Left lung (tissue), 10 donors: ENCODE measurements around the gene S100A16. TPM values are rescaled to one million over a fixed set of nuclear protein-coding genes. Genes with fewer than 3 reads are reported as not detected.
A peak's percentile ranks its signal among the peaks of the same experiment; 100 is the strongest.

Source experiments
- ATAC-seq: fragments of 200-7000 bp; cut with Tn5 transposase; one replicate; pipeline ENCODE4 v1.9.1; 2020; ENCODE audit warnings: moderate library complexity
- DNase-seq, 4 donors: peaks; one replicate each; pipeline ENCODE4 v3.0.0-alpha.2; 2013 to 2020
- H3K27ac ChIP-seq, 2 donors: fragments of 200-600 bp; sonication (generic) in 1 of 2; one replicate each; pipeline versions ENCODE4 v1.5.0 to v1.8.0; 2020 to 2021
- H3K27me3 ChIP-seq, 2 donors: fragments of 200-600 bp; sonication (generic) in 1 of 2; one replicate each; pipeline versions ENCODE4 v1.5.0 to v1.8.0; 2020 to 2021
- H3K36me3 ChIP-seq, 2 donors: fragments of 200-600 bp; sonication (generic) in 1 of 2; one replicate each; pipeline versions ENCODE4 v1.5.0 to v1.8.0; 2020 to 2021
- H3K4me1 ChIP-seq, 2 donors: fragments of 200-600 bp; one replicate each; pipeline ENCODE4 v1.8.0; 2021
- H3K4me3 ChIP-seq, 2 donors: fragments of 200-600 bp; sonication (generic) in 1 of 2; one replicate each; pipeline versions ENCODE4 v1.5.0 to v1.8.0; 2020 to 2021; ENCODE audit warnings: mild to moderate bottlenecking in 1 of 2
- H3K9me3 ChIP-seq, 2 donors: fragments of 200-600 bp; sonication (generic) in 1 of 2; one replicate each; pipeline versions ENCODE4 v1.5.0 to v1.8.0; 2020 to 2021
- intact Hi-C, 2 donors: fragments of 100-400 bp; cut with DNase I; formaldehyde crosslinking; loops; one replicate each; pipeline versions ENCODE4 v1.11.2 to v1.14.2; 2022
- polyA plus RNA-seq, 6 donors: library from polyadenylated mRNA; unstranded; fragments of 120-200 nt; gene quantifications; one replicate each; pipeline ENCODE4 v1.2.1, GENCODE V29; 2013; ENCODE audit not compliant: insufficient read length in 6 of 6
- total RNA-seq, 2 donors: library from RNA; stranded (reverse); fragmentation: NEBNext Ultra II Directional; extraction: Animal tissue kit (Norgen Biotek cat#: 25700); gene quantifications; one replicate each; pipeline ENCODE4 v1.2.1, GENCODE V29; 2021
- TF ChIP-seq, protein P1 (sequence below), 2 donors: fragments of 200-600 bp; sonication (generic) in 1 of 2; IDR thresholded peaks; one replicate each; pipeline versions ENCODE4 v1.5.0 to v1.8.0; 2021; ENCODE audit warnings: antibody characterized with exemption in 2 of 2
- donor health status: DM: no; HTN: yes; CAD: no.
- donor health status: DM: no; HTN: no; CAD: no.

S100A16 gene
- total and polyA plus RNA-seq, 8 donors = 118 to 160 (median 144) TPM

- peaks cover 0 to 51% of the 10 kb centered on the region in 2 donors for H3K4me1 ChIP-seq
- TF ChIP-seq, protein P1, sequence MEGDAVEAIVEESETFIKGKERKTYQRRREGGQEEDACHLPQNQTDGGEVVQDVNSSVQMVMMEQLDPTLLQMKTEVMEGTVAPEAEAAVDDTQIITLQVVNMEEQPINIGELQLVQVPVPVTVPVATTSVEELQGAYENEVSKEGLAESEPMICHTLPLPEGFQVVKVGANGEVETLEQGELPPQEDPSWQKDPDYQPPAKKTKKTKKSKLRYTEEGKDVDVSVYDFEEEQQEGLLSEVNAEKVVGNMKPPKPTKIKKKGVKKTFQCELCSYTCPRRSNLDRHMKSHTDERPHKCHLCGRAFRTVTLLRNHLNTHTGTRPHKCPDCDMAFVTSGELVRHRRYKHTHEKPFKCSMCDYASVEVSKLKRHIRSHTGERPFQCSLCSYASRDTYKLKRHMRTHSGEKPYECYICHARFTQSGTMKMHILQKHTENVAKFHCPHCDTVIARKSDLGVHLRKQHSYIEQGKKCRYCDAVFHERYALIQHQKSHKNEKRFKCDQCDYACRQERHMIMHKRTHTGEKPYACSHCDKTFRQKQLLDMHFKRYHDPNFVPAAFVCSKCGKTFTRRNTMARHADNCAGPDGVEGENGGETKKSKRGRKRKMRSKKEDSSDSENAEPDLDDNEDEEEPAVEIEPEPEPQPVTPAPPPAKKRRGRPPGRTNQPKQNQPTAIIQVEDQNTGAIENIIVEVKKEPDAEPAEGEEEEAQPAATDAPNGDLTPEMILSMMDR (IDR thresholded peaks at IDR 0.05) = no peak
- peak in 1 of 4 donors; percentile 28 for DNase-seq
- H3K4me3 ChIP-seq = no peak overlapping the region
- H3K36me3 ChIP-seq = no peaks in the 10 kb centered on the region
- ATAC-seq = no peak
- intact Hi-C loops = no loop called here
- peaks cover 0 to 4% of the 10 kb centered on the region in 2 donors for H3K27me3 ChIP-seq
- no peaks in the 10 kb centered on the region for H3K9me3 ChIP-seq
- no peak overlapping the region for H3K27ac ChIP-seq
Observed at GRCh38 chr1:153628638-153629342, 15.9 kb upstream of the S100A16 start.

DNA sequence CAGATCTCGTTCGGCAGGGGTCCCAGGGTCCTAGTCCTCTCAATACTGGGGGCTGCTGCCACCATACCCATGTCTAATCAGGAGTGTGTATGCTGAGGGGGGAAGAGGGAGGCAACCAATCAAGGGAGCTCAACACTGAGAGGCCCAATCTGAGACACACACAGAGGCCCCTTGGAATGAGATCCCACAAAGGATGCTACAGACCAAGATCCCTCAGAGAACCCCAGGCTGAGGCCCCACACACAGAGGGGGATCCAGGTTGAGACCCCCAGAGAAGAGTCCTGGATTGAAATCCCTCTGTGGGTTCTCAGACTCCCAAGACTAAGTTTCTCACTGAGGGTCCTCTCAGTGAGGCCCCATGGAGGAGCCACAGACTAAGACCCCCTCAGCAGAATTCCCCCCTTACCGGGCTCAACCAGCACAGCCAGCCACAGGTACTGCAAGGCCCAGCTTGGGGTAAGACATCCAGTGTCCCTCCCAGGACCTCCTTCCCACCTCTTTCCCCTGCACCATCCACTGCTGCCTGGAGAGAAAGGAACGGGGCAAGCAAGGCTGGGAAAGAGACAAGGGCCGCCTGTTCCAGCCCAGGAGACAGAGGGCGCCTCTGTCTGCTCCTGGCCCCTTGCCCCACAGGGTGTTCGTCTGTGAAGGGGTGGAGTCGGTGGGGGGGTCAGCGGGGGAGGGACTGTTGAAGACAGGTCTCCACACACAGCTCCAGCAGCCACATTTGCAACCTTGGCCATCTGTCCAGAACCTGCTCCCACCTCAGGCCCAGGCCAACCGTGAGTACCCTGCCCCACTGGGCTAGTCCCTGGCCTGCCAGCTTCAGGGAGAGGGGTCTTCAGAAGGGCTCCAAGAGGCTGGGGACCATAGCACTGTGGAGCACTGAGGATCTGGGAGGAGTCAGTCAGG is 15.0 kb upstream of the S100A16 start, which contains the start of gene S100A1:
Gene S100A1 (plus strand): TSS at position 720 of the 912 bp plus-strand sequence. CDS start 2,088 bp downstream, outside the sequence.
- Histone ChIP-seq H3K4me1 (peaks cover 0 to 57% of the 10 kb centered on the region in 2 donors), H3K9me3 (no peaks in the 10 kb centered on the region), H3K27me3 (peaks cover 0 to 4% of the 10 kb centered on the region in 2 donors), H3K4me3 (peak within 1 kb of the TSS; percentile 39 to 43), H3K36me3 (no peaks in the 10 kb centered on the region), H3K27ac (peak within 1 kb of the TSS; percentile 85)
- ATAC-seq = no peak
- peak in 1 of 4 donors; percentile 32 for DNase-seq
- intact Hi-C loops = no loop called here
- TF ChIP-seq, protein P1 (IDR thresholded peaks at IDR 0.05) = no peak

DNA sequence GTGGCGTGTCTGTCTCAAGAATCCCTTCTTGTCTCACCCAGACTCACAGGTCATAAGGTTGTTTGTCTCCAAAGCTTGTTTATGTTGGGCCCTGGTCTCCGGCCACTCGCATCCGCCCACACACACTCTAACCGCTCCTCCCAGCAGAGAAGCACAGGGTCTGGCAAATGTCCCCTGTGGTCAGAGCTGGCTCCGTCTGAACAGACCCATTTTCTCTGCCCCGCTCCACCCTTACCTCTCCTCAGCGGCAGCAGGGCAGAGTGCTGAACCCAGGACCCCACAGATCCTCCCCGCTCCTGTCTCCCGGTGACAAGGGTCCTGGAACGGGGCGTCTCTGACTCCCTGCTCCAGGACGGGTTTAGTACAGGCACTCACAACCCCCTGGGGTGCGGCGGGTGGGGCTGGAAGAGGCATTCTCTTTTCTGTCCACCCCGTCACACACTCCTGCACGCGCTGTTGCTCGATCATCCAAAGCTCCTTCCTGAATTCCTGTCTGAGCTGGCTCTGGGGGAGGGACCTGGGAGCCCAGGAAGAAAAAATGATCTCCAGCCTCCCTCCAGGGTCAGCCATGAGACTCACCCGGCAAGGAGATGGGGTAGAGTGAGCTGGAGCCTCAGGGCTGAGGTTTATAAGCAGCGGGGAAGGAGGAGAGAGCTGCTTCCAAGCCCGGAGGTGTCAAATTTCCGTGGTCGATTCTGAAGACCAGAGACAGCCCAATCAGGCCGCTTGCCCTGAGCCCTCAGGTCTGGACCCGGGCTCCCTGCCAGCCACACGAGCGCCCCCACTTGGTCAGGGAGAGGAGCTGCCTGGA is 14.2 kb upstream of the S100A16 start, which contains the start of gene S100A13:
Gene S100A13 (minus strand): TSS at position 602 of the 811 bp plus-strand sequence. CDS start 1,033 bp downstream, outside the sequence.
- H3K4me1 ChIP-seq = peaks cover 0 to 55% of the 10 kb centered on the region in 2 donors
- peak within 1 kb of the TSS; percentile 85 for H3K27ac ChIP-seq
- H3K36me3 ChIP-seq = no peaks in the 10 kb centered on the region
- TF ChIP-seq, protein P1 (IDR thresholded peaks at IDR 0.05) = peak in 1 of 2 donors; percentile 46
- H3K9me3 ChIP-seq = no peaks in the 10 kb centered on the region
- intact Hi-C loops = no loop called here
- ATAC-seq (peak; percentile 85), DNase-seq (peak in 2 of 4 donors; percentile 82 to 88)
- peak within 1 kb of the TSS; percentile 39 to 43 for H3K4me3 ChIP-seq
- peaks cover 0 to 4% of the 10 kb centered on the region in 2 donors for H3K27me3 ChIP-seq

DNA sequence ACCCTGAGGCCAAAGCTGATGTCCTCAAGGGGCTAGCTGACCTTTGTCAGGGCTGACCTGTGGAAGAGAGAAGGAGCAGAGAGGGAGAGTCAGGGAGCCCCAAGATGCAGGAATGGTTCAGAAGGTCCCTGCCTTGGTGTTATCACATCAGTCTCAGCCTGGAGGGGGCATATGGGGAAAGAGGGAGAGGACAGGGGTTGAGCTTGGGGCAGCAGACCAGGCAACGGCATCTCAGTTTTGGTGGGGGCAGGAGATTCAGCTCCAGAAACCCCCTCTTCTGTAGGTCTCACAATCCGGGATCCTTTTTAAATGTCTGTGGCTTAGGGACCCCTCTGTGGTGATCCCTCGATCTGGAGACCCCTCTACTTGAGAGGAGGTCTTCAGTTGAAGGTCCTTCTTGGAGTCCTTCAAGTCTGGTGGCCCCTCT is 13.6 kb upstream of the S100A16 start:
- H3K4me1 ChIP-seq = peaks cover 0 to 55% of the 10 kb centered on the region in 2 donors
- peaks cover 0 to 4% of the 10 kb centered on the region in 2 donors for H3K27me3 ChIP-seq
- ATAC-seq (no peak), DNase-seq (peak in 1 of 4 donors; percentile 8)
- intact Hi-C loops = no loop called here
- no peaks in the 10 kb centered on the region for H3K9me3 ChIP-seq
- H3K4me3 ChIP-seq = peak overlapping the region; percentile 39 to 43
- H3K27ac ChIP-seq = peak overlapping the region; percentile 85
- TF ChIP-seq, protein P1 (IDR thresholded peaks at IDR 0.05) = no peak
- no peaks in the 10 kb centered on the region for H3K36me3 ChIP-seq
